ENCODE data around the gene PRKCH.

DNA sequence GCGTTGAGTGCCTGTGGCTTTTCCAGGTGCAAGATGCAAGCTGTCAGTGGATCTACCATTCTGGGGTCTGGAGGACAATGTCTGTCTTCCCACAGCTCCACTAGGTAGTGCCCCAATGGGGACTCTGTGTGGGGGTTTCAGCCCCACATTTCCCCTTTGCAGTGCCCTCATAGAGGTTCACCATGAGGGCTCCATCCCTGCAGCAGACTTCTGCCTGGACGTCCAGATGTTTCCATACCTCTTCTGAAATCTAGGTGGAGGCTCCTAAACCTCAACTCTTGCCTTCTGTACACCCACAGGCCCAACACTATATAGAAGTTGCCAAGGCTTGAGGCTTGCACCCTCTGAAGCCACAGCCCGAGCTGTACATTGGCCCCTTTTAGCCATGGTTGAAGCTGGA is 52.9 kb downstream of the PRKCH start:
- no peak for TF ChIP-seq POLR2A (IDR thresholded peaks at IDR 0.05; ENCODE audit: low read depth, low read length)
- no peak for TF ChIP-seq POLR2AphosphoS5 (IDR thresholded peaks at IDR 0.05; ENCODE audit: low read depth, low read length)
- TF ChIP-seq PAX5 (IDR thresholded peaks at IDR 0.05; ENCODE audit: insufficient read depth, low read length, severe bottlenecking) = no peak
- no peak for TF ChIP-seq TAF1 (IDR thresholded peaks at IDR 0.05; ENCODE audit: low read depth, low read length)
